GM18951 (cell line): ENCODE results near the gene ISM1.
"Not testable (repeated sequence)": the region's sequence is repeated elsewhere in the genome, so short reads cannot be mapped to it uniquely, and the experiment has no call there.

Experiments
- POLR2A ChIP-seq: IDR thresholded peaks from 4 replicates; pipeline ENCODE4 v1.6.1; 2011; ENCODE audit warnings: mild to moderate bottlenecking; ENCODE audit not compliant: insufficient read length, insufficient read depth; ENCODE audit errors: extremely low read depth
- in situ Hi-C: fragments of 300-500 bp; cut with MboI; formaldehyde crosslinking; loops from one replicate; pipeline ENCODE4 v1.12.0; 2022; ENCODE audit warnings: low sequenced_read_pairs, mixed read lengths, inconsistent platforms; ENCODE audit not compliant: unreplicated experiment

ISM1 gene

GRCh38 chr20:13231031-13231752 lies 10.1 kb downstream of the ISM1 start:
- in situ Hi-C loops: no loop called here
- no peak for TF ChIP-seq POLR2A

GRCh38 chr20:13232999-13233398 lies 11.9 kb downstream of the ISM1 start:
- in situ Hi-C loops: no loop called here
- no peak for TF ChIP-seq POLR2A

- in situ Hi-C loops: no loop called here
- TF ChIP-seq POLR2A: no peak
These were observed 13.9 kb downstream of the ISM1 start for GRCh38 chr20:13234961-13235360.

- in situ Hi-C loops: not testable (repeated sequence)
These were observed 15.3 kb downstream of the ISM1 start for GRCh38 chr20:13236360-13236759.

- no peak for TF ChIP-seq POLR2A
- in situ Hi-C loops: no loop called here
These were observed 16.1 kb downstream of the ISM1 start for GRCh38 chr20:13236990-13237720.

GRCh38 chr20:13238001-13238653 lies 17.1 kb downstream of the ISM1 start:
- TF ChIP-seq POLR2A: no peak
- in situ Hi-C loops: no loop called here

GRCh38 chr20:13243826-13244376 lies 22.8 kb downstream of the ISM1 start:
- TF ChIP-seq POLR2A: no peak
- in situ Hi-C loops: no loop called here

- in situ Hi-C loops: no loop called here
- no peak for TF ChIP-seq POLR2A
These were observed 24.2 kb downstream of the ISM1 start for GRCh38 chr20:13245250-13245723.

- no peak for TF ChIP-seq POLR2A
- in situ Hi-C loops: no loop called here
These were observed 28.2 kb downstream of the ISM1 start for GRCh38 chr20:13249118-13249797.

GRCh38 chr20:13249798-13250170 lies 28.7 kb downstream of the ISM1 start:
- in situ Hi-C loops: no loop called here
- no peak for TF ChIP-seq POLR2A

GRCh38 chr20:13250251-13250650 lies 29.2 kb downstream of the ISM1 start:
- TF ChIP-seq POLR2A: no peak
- in situ Hi-C loops: no loop called here

- in situ Hi-C loops: no loop called here
- no peak for TF ChIP-seq POLR2A
These were observed 30.2 kb downstream of the ISM1 start for GRCh38 chr20:13251106-13251903.
